HEK293 (cell line): Measurements from ENCODE around the gene SAV1.

Experiments
- CTCF ChIA-PET: fragments of 350-600 bp; formaldehyde crosslinking; extraction: SDS; loops from one replicate; lab custom pipeline; 2021; ENCODE audit warnings: antibody characterized with exemption; lab: Yijun Ruan, JAX
- POLR2A ChIA-PET: fragments of 300-600 bp; formaldehyde crosslinking; extraction: SDS; loops from one replicate; lab custom pipeline; 2020; ENCODE audit warnings: antibody characterized with exemption, inconsistent platforms; lab: Yijun Ruan, JAX
- H3K27ac ChIP-seq: fragments of 200-500 bp; sonication (Bioruptor generic); 2 replicates; pipeline ENCODE4 v1.5.1; 2014; ENCODE audit warnings: low read depth, low read length, control low read depth, inconsistent platforms; ENCODE audit errors: extremely low read depth
- H3K36me3 ChIP-seq, 2 experiments: fragments of 200-500 bp in 1 of 2; sonication (Bioruptor generic) in 1 of 2; 1 replicate in 1 of 2; 2 replicates in 1 of 2; pipeline ENCODE4 v1.5.1; 2014 to 2017; ENCODE audit warnings: inconsistent platforms in 2 of 2, low read length in 2 of 2; ENCODE audit not compliant: control insufficient read depth in 2 of 2, insufficient read depth in 1 of 2
- H3K4me1 ChIP-seq: fragments of 200-500 bp; sonication (Bioruptor generic); 2 replicates; pipeline ENCODE4 v1.5.1; 2014; ENCODE audit warnings: mild to moderate bottlenecking, low read length, inconsistent platforms; ENCODE audit not compliant: control insufficient read depth, insufficient read depth
- H3K4me3 ChIP-seq: 2 replicates; pipeline ENCODE4 v1.5.1; 2011; ENCODE audit warnings: low read depth, mild to moderate bottlenecking, control low read depth, low read length, moderate library complexity
- H3K9me3 ChIP-seq: fragments of 200-500 bp; sonication (Bioruptor generic); 2 replicates; pipeline ENCODE4 v1.5.1; 2014; ENCODE audit warnings: low read depth, low read length, inconsistent platforms; ENCODE audit not compliant: control insufficient read depth, insufficient read depth
- EGR2 ChIP-seq: fragments of 450-650 bp; formaldehyde crosslinking; IDR thresholded peaks from 2 replicates; pipeline ENCODE4 v1.5.1; 2016; ENCODE audit warnings: low read depth, missing biosample characterization, missing genetic modification characterization
- GFI1B ChIP-seq: fragments of 450-650 bp; formaldehyde crosslinking; IDR thresholded peaks from 2 replicates; pipeline ENCODE4 v1.5.1; 2016; ENCODE audit warnings: missing biosample characterization, missing genetic modification characterization
- GLIS1 ChIP-seq: fragments of 450-650 bp; formaldehyde crosslinking; IDR thresholded peaks from 2 replicates; pipeline ENCODE4 v1.5.1; 2016; ENCODE audit warnings: missing biosample characterization, missing genetic modification characterization
- IKZF3 ChIP-seq: fragments of 450-650 bp; IDR thresholded peaks from 2 replicates; pipeline ENCODE4 v1.5.0; 2018; ENCODE audit warnings: missing biosample characterization, mild to moderate bottlenecking, missing genetic modification characterization, moderate library complexity
- KLF1 ChIP-seq: fragments of 450-650 bp; formaldehyde crosslinking; IDR thresholded peaks from 2 replicates; pipeline ENCODE4 v1.5.1; 2016; ENCODE audit warnings: missing biosample characterization, missing genetic modification characterization
- OVOL3 ChIP-seq: fragments of 450-650 bp; formaldehyde crosslinking; IDR thresholded peaks from 2 replicates; pipeline ENCODE4 v1.5.1; 2016; ENCODE audit warnings: missing biosample characterization, missing genetic modification characterization
- PBX3 ChIP-seq: sonication (generic); formaldehyde crosslinking; IDR thresholded peaks from 2 replicates; pipeline ENCODE4 v1.8.1; 2022; ENCODE audit warnings: mild to moderate bottlenecking, moderate library complexity, missing genetic modification reagents
- SETDB1 ChIP-seq: IDR thresholded peaks from one replicate; pipeline ENCODE4 v1.6.1; 2017; ENCODE audit warnings: mild to moderate bottlenecking, low read length, moderate library complexity, mixed read lengths; ENCODE audit not compliant: insufficient read length
- YY1 ChIP-seq: fragments of 450-650 bp; formaldehyde crosslinking; IDR thresholded peaks from 2 replicates; pipeline ENCODE4 v1.5.1; 2018; ENCODE audit warnings: missing biosample characterization, missing genetic modification characterization
- ZFP3 ChIP-seq: fragments of 450-650 bp; formaldehyde crosslinking; IDR thresholded peaks from 2 replicates; pipeline ENCODE4 v1.5.1; 2016; ENCODE audit warnings: low read depth, missing biosample characterization, missing genetic modification characterization
- ZFP41 ChIP-seq: fragments of 450-650 bp; formaldehyde crosslinking; IDR thresholded peaks from 2 replicates; pipeline ENCODE4 v1.5.1; 2016; ENCODE audit warnings: missing biosample characterization, missing genetic modification characterization, borderline replicate concordance
- ZFP69B ChIP-seq: fragments of 450-650 bp; formaldehyde crosslinking; IDR thresholded peaks from 2 replicates; pipeline ENCODE4 v1.5.1; 2016; ENCODE audit warnings: missing biosample characterization, missing genetic modification characterization
- ZIC2 ChIP-seq: fragments of 450-650 bp; formaldehyde crosslinking; IDR thresholded peaks from 2 replicates; pipeline ENCODE4 v1.5.1; 2016; ENCODE audit warnings: missing biosample characterization, missing genetic modification characterization
- ZNF140 ChIP-seq: fragments of 450-650 bp; formaldehyde crosslinking; IDR thresholded peaks from 2 replicates; pipeline ENCODE4 v1.5.1; 2016; ENCODE audit warnings: missing biosample characterization, missing genetic modification characterization
- ZNF146 ChIP-seq: fragments of 450-650 bp; formaldehyde crosslinking; IDR thresholded peaks from 2 replicates; pipeline ENCODE4 v1.5.1; 2016; ENCODE audit warnings: missing biosample characterization, missing genetic modification characterization
- ZNF16 ChIP-seq: fragments of 450-650 bp; formaldehyde crosslinking; IDR thresholded peaks from 2 replicates; pipeline ENCODE4 v1.5.1; 2016; ENCODE audit warnings: low read depth, missing biosample characterization, missing genetic modification characterization
- ZNF169 ChIP-seq: fragments of 450-650 bp; formaldehyde crosslinking; IDR thresholded peaks from 2 replicates; pipeline ENCODE4 v1.5.1; 2016; ENCODE audit warnings: missing biosample characterization, missing genetic modification characterization
- ZNF391 ChIP-seq: fragments of 450-650 bp; formaldehyde crosslinking; IDR thresholded peaks from 2 replicates; pipeline ENCODE4 v1.5.1; 2016; ENCODE audit warnings: low read depth, missing biosample characterization, missing genetic modification characterization, borderline replicate concordance
- ZNF416 ChIP-seq: fragments of 450-650 bp; formaldehyde crosslinking; IDR thresholded peaks from 2 replicates; pipeline ENCODE4 v1.5.1; 2016; ENCODE audit warnings: missing biosample characterization, missing genetic modification characterization
- ZNF521 ChIP-seq: fragments of 450-650 bp; formaldehyde crosslinking; IDR thresholded peaks from 2 replicates; pipeline ENCODE4 v1.5.1; 2017; ENCODE audit warnings: missing biosample characterization, mild to moderate bottlenecking, missing genetic modification characterization
- ZNF529 ChIP-seq: fragments of 450-650 bp; formaldehyde crosslinking; IDR thresholded peaks from 2 replicates; pipeline ENCODE4 v1.5.1; 2017; ENCODE audit warnings: missing genetic modification characterization, missing biosample characterization; ENCODE audit not compliant: insufficient replicate concordance
- ZNF548 ChIP-seq: fragments of 450-650 bp; formaldehyde crosslinking; IDR thresholded peaks from 2 replicates; pipeline ENCODE4 v1.5.1; 2016; ENCODE audit warnings: missing biosample characterization, missing genetic modification characterization
- ZNF549 ChIP-seq: fragments of 450-650 bp; IDR thresholded peaks from 2 replicates; pipeline ENCODE4 v1.5.1; 2018; ENCODE audit warnings: missing biosample characterization, missing genetic modification characterization, mild to moderate bottlenecking, inconsistent platforms, moderate library complexity
- ZNF654 ChIP-seq: fragments of 450-650 bp; formaldehyde crosslinking; IDR thresholded peaks from 2 replicates; pipeline ENCODE4 v1.5.1; 2016; ENCODE audit warnings: low read depth, missing biosample characterization, missing genetic modification characterization
- ZNF664 ChIP-seq: fragments of 450-650 bp; formaldehyde crosslinking; IDR thresholded peaks from 2 replicates; pipeline ENCODE4 v1.5.1; 2016; ENCODE audit warnings: missing biosample characterization, missing genetic modification characterization
- ZNF768 ChIP-seq: fragments of 450-650 bp; formaldehyde crosslinking; IDR thresholded peaks from 2 replicates; pipeline ENCODE4 v1.5.1; 2018; ENCODE audit warnings: missing biosample characterization, mild to moderate bottlenecking, missing genetic modification characterization
- ZNF777 ChIP-seq: fragments of 450-650 bp; formaldehyde crosslinking; IDR thresholded peaks from 2 replicates; pipeline ENCODE4 v1.5.1; 2017; ENCODE audit warnings: missing biosample characterization, missing genetic modification characterization, borderline replicate concordance
- ZSCAN30 ChIP-seq: fragments of 450-650 bp; IDR thresholded peaks from 2 replicates; pipeline ENCODE4 v1.5.1; 2018; ENCODE audit warnings: missing biosample characterization, mild to moderate bottlenecking, missing genetic modification characterization, moderate library complexity
- ZXDB ChIP-seq: fragments of 450-650 bp; formaldehyde crosslinking; IDR thresholded peaks from 2 replicates; pipeline ENCODE4 v1.5.1; 2016; ENCODE audit warnings: missing biosample characterization, missing genetic modification characterization
- TF ChIP-seq, protein P1 (sequence below): fragments of 450-650 bp; formaldehyde crosslinking; IDR thresholded peaks from 2 replicates; pipeline ENCODE4 v1.5.1; 2017; ENCODE audit warnings: missing biosample characterization, missing genetic modification characterization
- TF ChIP-seq, protein P2 (sequence below): fragments of 450-650 bp; IDR thresholded peaks from 2 replicates; pipeline ENCODE4 v1.5.1; 2018; ENCODE audit warnings: missing biosample characterization, mild to moderate bottlenecking, missing genetic modification characterization
- TF ChIP-seq, protein P3 (sequence below): fragments of 450-650 bp; formaldehyde crosslinking; IDR thresholded peaks from 2 replicates; pipeline ENCODE4 v1.5.1; 2016; ENCODE audit warnings: missing biosample characterization, missing genetic modification characterization

Gene SAV1

GRCh38 chr14:50667996-50668825, at the start of gene SAV1:
SAV1 (minus strand) TSS chr14:50668306; CDS start chr14:50667967, 339 bp downstream.
- H3K4me3 ChIP-seq, result peak within 1 kb of the TSS; percentile 80
- H3K27ac ChIP-seq, result peak within 1 kb of the TSS; percentile 98
- ChIA-PET CTCF (interaction anchor here (1.0 kb wide), 1 partner anchor 9 kb away, joined by 3 read pairs; no protein-coding TSS in a partner anchor), POLR2A (interaction anchor here (0.6 to 1.4 kb wide), 10 partner anchors 9 to 427 kb away, joined by 3 to 11 read pairs (median 5); partner anchors contain the start of genes ATL1, DMAC2L, L2HGDH and TRIM9)
- H3K36me3 ChIP-seq, result peaks cover 0 to 11% of the 10 kb centered on the region in 2 experiments; a peak in 1 of 3 replicates
- H3K9me3 ChIP-seq, result no peaks in the 10 kb centered on the region
- peaks cover 6% of the 10 kb centered on the region; the same call in 1 of the 2 replicates for H3K4me1 ChIP-seq
- TF ChIP-seq ZNF768 (no peak), ZSCAN30 (tag by site-specific recombination) (peak; percentile 92), ZNF548 (tag by site-specific recombination) (no peak), ZFP69B (tag by site-specific recombination) (no peak), ZXDB (peak; percentile 99), ZNF16 (no peak), ZNF777 (tag by site-specific recombination) (no peak), ZIC2 (tag by site-specific recombination) (peak; percentile 42; the same call in 1 of the 2 replicates), ZNF140 (tag by site-specific recombination) (no peak), YY1 (tag by site-specific recombination) (0 out of 2 replicates have a peak, but pooled peaks have one; percentile 10), ZNF416 (tag by site-specific recombination) (no peak), ZNF169 (no peak), ZNF146 (tag by site-specific recombination) (no peak), ZNF521 (tag by site-specific recombination) (no peak), ZFP3 (no peak), ZNF549 (tag by site-specific recombination) (no peak), SETDB1 (no peak), ZNF529 (tag by site-specific recombination) (no peak), GFI1B (tag by site-specific recombination) (no peak), PBX3 (no peak), ZNF654 (tag by site-specific recombination) (no peak), GLIS1 (tag by site-specific recombination) (peak; percentile 35; the same call in 1 of the 2 replicates), KLF1 (tag by site-specific recombination) (no peak), ZNF664 (tag by site-specific recombination) (no peak), ZNF391 (peak; percentile 51; the same call in 1 of the 2 replicates), OVOL3 (tag by site-specific recombination) (no peak), IKZF3 (tag by site-specific recombination) (peak; percentile 89), EGR2 (tag by site-specific recombination) (peak; percentile 37), ZFP41 (tag by site-specific recombination) (no peak)
- TF ChIP-seq, protein P1, sequence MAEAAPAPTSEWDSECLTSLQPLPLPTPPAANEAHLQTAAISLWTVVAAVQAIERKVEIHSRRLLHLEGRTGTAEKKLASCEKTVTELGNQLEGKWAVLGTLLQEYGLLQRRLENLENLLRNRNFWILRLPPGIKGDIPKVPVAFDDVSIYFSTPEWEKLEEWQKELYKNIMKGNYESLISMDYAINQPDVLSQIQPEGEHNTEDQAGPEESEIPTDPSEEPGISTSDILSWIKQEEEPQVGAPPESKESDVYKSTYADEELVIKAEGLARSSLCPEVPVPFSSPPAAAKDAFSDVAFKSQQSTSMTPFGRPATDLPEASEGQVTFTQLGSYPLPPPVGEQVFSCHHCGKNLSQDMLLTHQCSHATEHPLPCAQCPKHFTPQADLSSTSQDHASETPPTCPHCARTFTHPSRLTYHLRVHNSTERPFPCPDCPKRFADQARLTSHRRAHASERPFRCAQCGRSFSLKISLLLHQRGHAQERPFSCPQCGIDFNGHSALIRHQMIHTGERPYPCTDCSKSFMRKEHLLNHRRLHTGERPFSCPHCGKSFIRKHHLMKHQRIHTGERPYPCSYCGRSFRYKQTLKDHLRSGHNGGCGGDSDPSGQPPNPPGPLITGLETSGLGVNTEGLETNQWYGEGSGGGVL, result no peak
- TF ChIP-seq, protein P2, sequence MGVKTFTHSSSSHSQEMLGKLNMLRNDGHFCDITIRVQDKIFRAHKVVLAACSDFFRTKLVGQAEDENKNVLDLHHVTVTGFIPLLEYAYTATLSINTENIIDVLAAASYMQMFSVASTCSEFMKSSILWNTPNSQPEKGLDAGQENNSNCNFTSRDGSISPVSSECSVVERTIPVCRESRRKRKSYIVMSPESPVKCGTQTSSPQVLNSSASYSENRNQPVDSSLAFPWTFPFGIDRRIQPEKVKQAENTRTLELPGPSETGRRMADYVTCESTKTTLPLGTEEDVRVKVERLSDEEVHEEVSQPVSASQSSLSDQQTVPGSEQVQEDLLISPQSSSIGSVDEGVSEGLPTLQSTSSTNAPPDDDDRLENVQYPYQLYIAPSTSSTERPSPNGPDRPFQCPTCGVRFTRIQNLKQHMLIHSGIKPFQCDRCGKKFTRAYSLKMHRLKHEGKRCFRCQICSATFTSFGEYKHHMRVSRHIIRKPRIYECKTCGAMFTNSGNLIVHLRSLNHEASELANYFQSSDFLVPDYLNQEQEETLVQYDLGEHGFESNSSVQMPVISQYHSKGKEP (tag by site-specific recombination), result peak; percentile 39; the same call in 1 of the 2 replicates
- TF ChIP-seq, protein P3, sequence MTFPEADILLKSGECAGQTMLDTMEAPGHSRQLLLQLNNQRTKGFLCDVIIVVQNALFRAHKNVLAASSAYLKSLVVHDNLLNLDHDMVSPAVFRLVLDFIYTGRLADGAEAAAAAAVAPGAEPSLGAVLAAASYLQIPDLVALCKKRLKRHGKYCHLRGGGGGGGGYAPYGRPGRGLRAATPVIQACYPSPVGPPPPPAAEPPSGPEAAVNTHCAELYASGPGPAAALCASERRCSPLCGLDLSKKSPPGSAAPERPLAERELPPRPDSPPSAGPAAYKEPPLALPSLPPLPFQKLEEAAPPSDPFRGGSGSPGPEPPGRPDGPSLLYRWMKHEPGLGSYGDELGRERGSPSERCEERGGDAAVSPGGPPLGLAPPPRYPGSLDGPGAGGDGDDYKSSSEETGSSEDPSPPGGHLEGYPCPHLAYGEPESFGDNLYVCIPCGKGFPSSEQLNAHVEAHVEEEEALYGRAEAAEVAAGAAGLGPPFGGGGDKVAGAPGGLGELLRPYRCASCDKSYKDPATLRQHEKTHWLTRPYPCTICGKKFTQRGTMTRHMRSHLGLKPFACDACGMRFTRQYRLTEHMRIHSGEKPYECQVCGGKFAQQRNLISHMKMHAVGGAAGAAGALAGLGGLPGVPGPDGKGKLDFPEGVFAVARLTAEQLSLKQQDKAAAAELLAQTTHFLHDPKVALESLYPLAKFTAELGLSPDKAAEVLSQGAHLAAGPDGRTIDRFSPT (tag by site-specific recombination), result no peak
